Measurements from ENCODE around the gene GRAP2.
A peak's percentile ranks its signal among the peaks of the same experiment; 100 is the strongest.
"Not testable (repeated sequence)": the region's sequence is repeated elsewhere in the genome, so short reads cannot be mapped to it uniquely, and the experiment has no call there.

GRAP2 gene

GRCh38 chr22:39947220-39948216 is 46.6 kb downstream of the GRAP2 start:
- DNase-seq, result peak; percentile 94

- DNase-seq, result no peak
Measured at GRCh38 chr22:39949964-39950737, 49.3 kb downstream of the GRAP2 start.

- DNase-seq, result not testable (repeated sequence)
Measured at GRCh38 chr22:39951603-39952293, 50.9 kb downstream of the GRAP2 start.

GRCh38 chr22:39952347-39952746 is 51.5 kb downstream of the GRAP2 start:
- no peak for DNase-seq

- DNase-seq, result no peak
Measured at GRCh38 chr22:39953101-39953500, 52.2 kb downstream of the GRAP2 start.

- DNase-seq, result no peak
Measured at GRCh38 chr22:39954584-39955055, 53.7 kb downstream of the GRAP2 start.

- no peak for DNase-seq
Measured at GRCh38 chr22:39955675-39956074, 54.8 kb downstream of the GRAP2 start.

GRCh38 chr22:39956932-39957664 is 56.2 kb downstream of the GRAP2 start:
- DNase-seq, result peak; percentile 93

GRCh38 chr22:39958009-39958711 is 57.3 kb downstream of the GRAP2 start:
- no peak for DNase-seq

GRCh38 chr22:39958949-39959639 is 58.2 kb downstream of the GRAP2 start:
- DNase-seq, result no peak

- DNase-seq, result peak; percentile 79
Measured at GRCh38 chr22:39959640-39960447, 59.0 kb downstream of the GRAP2 start, which contains the start of gene TMA7B. Gene TMA7B, plus strand, starts transcription at chr22:39960397. Its CDS starts 3,978 bp downstream, at chr22:39964375.

GRCh38 chr22:39960791-39961746 is 60.2 kb downstream of the GRAP2 start:
- no peak for DNase-seq

- no peak for DNase-seq
Measured at GRCh38 chr22:39962071-39962470, 61.2 kb downstream of the GRAP2 start.

GRCh38 chr22:39965748-39966147 is 64.9 kb downstream of the GRAP2 start:
- peak; percentile 81 for DNase-seq

- no peak for DNase-seq
Measured at GRCh38 chr22:39966470-39966869, 65.6 kb downstream of the GRAP2 start.

GRCh38 chr22:39967103-39967829 is 66.4 kb downstream of the GRAP2 start:
- no peak for DNase-seq

GRCh38 chr22:39967996-39968972 is 67.4 kb downstream of the GRAP2 start:
- DNase-seq, result no peak
